ENCODE results near the gene DHX9. TPM values are rescaled to one million over a fixed set of nuclear protein-coding genes. Genes with fewer than 3 reads are reported as not detected.

Gene DHX9
- total RNA-seq, 1 experiment from 2014 or later: 263 TPM

DNA sequence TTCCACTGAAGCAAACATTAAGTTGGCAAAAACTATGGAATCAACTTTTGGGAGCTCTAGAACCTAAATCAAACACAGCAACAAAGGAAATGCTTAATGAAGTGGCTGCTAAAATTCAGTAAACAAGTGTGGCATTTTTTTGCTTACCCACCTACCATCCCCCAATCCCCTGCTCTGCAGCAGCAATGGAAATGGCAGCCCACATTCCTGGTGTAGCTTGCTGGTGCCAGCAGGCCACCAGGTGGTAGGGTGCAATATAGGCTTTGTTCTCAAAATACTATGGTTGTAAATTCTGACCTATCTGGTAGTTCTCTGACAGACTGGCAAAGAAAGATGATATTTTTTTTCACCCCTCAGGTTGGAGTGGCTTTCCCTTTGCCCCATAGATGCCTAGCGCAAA, 71.0 kb downstream of the DHX9 start:
- peaks cover 13% of the 10 kb centered on the region for H3K4me1 Mint-ChIP-seq (ENCODE audit: low read depth, unreplicated experiment)
- no peaks in the 10 kb centered on the region for H3K9me3 Mint-ChIP-seq (ENCODE audit: low read depth, unreplicated experiment)
- H3K36me3 Mint-ChIP-seq (ENCODE audit: insufficient read depth, unreplicated experiment): no peaks in the 10 kb centered on the region
- H3K27me3 Mint-ChIP-seq (ENCODE audit: unreplicated experiment): no peaks in the 10 kb centered on the region
- intact Hi-C loops (cut with micrococcal nuclease; ENCODE audit: unreplicated experiment): no loop called here
- H3K27ac Mint-ChIP-seq (ENCODE audit: unreplicated experiment): no peak overlapping the region
- BruUV-seq (replicated peaks): no TSS peak
- TF ChIP-seq CTCF (IDR thresholded peaks at IDR 0.05; ENCODE audit: unreplicated experiment): no peak
- CTCF ChIA-PET: no interaction called here
- H3K4me3 Mint-ChIP-seq (ENCODE audit: low read depth, unreplicated experiment): no peak overlapping the region
- DNase-seq: no peak

- no peak for DNase-seq
- H3K27ac Mint-ChIP-seq (ENCODE audit: unreplicated experiment): no peak overlapping the region
- no peaks in the 10 kb centered on the region for H3K36me3 Mint-ChIP-seq (ENCODE audit: insufficient read depth, unreplicated experiment)
- CTCF ChIA-PET: no interaction called here
- no peak for TF ChIP-seq CTCF (IDR thresholded peaks at IDR 0.05; ENCODE audit: unreplicated experiment)
- no peak overlapping the region for H3K4me3 Mint-ChIP-seq (ENCODE audit: low read depth, unreplicated experiment)
- no peaks in the 10 kb centered on the region for H3K9me3 Mint-ChIP-seq (ENCODE audit: low read depth, unreplicated experiment)
- no peaks in the 10 kb centered on the region for H3K27me3 Mint-ChIP-seq (ENCODE audit: unreplicated experiment)
- H3K4me1 Mint-ChIP-seq (ENCODE audit: low read depth, unreplicated experiment): peaks cover 13% of the 10 kb centered on the region
- intact Hi-C loops (cut with micrococcal nuclease; ENCODE audit: unreplicated experiment): no loop called here
- no TSS peak for BruUV-seq (replicated peaks)
Observed at GRCh38 chr1:182913401-182913800, 74.3 kb downstream of the DHX9 start.

GRCh38 chr1:182917378-182917777, 78.2 kb downstream of the DHX9 start:
- no peaks in the 10 kb centered on the region for H3K9me3 Mint-ChIP-seq (ENCODE audit: low read depth, unreplicated experiment)
- H3K27me3 Mint-ChIP-seq (ENCODE audit: unreplicated experiment): peaks cover 18% of the 10 kb centered on the region
- no peaks in the 10 kb centered on the region for H3K4me1 Mint-ChIP-seq (ENCODE audit: low read depth, unreplicated experiment)
- TF ChIP-seq CTCF (IDR thresholded peaks at IDR 0.05; ENCODE audit: unreplicated experiment): no peak
- BruUV-seq (replicated peaks): no TSS peak
- CTCF ChIA-PET: interaction anchor here (0.8 kb wide), 1 partner anchor 143 kb away, joined by 3 read pairs; no protein-coding TSS in a partner anchor
- no peaks in the 10 kb centered on the region for H3K36me3 Mint-ChIP-seq (ENCODE audit: insufficient read depth, unreplicated experiment)
- intact Hi-C loops (cut with micrococcal nuclease; ENCODE audit: unreplicated experiment): no loop called here
- H3K27ac Mint-ChIP-seq (ENCODE audit: unreplicated experiment): no peak overlapping the region
- H3K4me3 Mint-ChIP-seq (ENCODE audit: low read depth, unreplicated experiment): no peak overlapping the region
- no peak for DNase-seq

DNA sequence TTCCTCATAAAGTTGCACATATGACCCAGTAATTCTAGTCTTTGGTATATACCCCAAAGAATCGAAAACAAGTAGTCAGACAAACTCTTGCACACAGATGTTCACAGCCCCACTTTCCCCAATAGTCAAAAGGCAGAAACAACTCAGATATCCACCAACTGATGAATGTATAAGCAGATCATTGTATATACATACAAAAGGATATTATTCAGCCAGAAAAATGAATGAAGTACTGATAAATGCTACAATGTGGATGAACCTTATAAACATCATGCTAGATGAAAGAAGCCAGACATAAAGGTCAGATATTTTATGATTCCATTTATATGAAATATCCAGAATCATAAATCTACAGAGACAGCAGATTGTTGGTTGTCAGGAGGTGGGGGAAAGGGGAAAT, 86.5 kb downstream of the DHX9 start:
- Mint-ChIP-seq H3K27me3 (ENCODE audit: unreplicated experiment) (peaks cover 43% of the 10 kb centered on the region), H3K4me3 (ENCODE audit: low read depth, unreplicated experiment) (no peak overlapping the region), H3K36me3 (ENCODE audit: insufficient read depth, unreplicated experiment) (no peaks in the 10 kb centered on the region), H3K27ac (ENCODE audit: unreplicated experiment) (no peak overlapping the region), H3K9me3 (ENCODE audit: low read depth, unreplicated experiment) (peaks cover 9% of the 10 kb centered on the region), H3K4me1 (ENCODE audit: low read depth, unreplicated experiment) (no peaks in the 10 kb centered on the region)
- CTCF ChIA-PET: no interaction called here
- no TSS peak for BruUV-seq (replicated peaks)
- no peak for DNase-seq
- intact Hi-C loops (cut with micrococcal nuclease; ENCODE audit: unreplicated experiment): no loop called here
- no peak for TF ChIP-seq CTCF (IDR thresholded peaks at IDR 0.05; ENCODE audit: unreplicated experiment)
